Fibroblast of the aortic adventitia (primary cell): Measurements from ENCODE around the gene CAV1. TPM values are rescaled to one million over a fixed set of nuclear protein-coding genes. Genes with fewer than 3 reads are reported as not detected.
A peak's percentile ranks its signal among the peaks of the same experiment; 100 is the strongest.

Experiments used
- DNase-seq: peaks from one replicate; pipeline ENCODE4 v3.0.0-alpha.2; 2010; ENCODE audit warnings: low read depth
- H3K4me3 ChIP-seq: 2 replicates; pipeline ENCODE4 v1.5.1; 2011; ENCODE audit warnings: low read depth, mild to moderate bottlenecking, control low read depth, low read length, moderate library complexity
- total RNA-seq: library from RNA; depleted of rRNA; stranded (reverse); fragments of >200 nt; gene quantifications from 2 replicates; pipeline ENCODE4 v1.2.3, GENCODE V29; 2012; ENCODE audit warnings: low replicate concordance
- TF ChIP-seq, protein P1 (sequence below): IDR thresholded peaks from 2 replicates; pipeline ENCODE4 v1.5.1; 2011; ENCODE audit warnings: mild to moderate bottlenecking, low read length, control low read depth, inconsistent platforms; ENCODE audit not compliant: insufficient read depth

Gene CAV1
- total RNA-seq, 1 donor, result 598 TPM

- peak; percentile 46 for DNase-seq
- TF ChIP-seq, protein P1, sequence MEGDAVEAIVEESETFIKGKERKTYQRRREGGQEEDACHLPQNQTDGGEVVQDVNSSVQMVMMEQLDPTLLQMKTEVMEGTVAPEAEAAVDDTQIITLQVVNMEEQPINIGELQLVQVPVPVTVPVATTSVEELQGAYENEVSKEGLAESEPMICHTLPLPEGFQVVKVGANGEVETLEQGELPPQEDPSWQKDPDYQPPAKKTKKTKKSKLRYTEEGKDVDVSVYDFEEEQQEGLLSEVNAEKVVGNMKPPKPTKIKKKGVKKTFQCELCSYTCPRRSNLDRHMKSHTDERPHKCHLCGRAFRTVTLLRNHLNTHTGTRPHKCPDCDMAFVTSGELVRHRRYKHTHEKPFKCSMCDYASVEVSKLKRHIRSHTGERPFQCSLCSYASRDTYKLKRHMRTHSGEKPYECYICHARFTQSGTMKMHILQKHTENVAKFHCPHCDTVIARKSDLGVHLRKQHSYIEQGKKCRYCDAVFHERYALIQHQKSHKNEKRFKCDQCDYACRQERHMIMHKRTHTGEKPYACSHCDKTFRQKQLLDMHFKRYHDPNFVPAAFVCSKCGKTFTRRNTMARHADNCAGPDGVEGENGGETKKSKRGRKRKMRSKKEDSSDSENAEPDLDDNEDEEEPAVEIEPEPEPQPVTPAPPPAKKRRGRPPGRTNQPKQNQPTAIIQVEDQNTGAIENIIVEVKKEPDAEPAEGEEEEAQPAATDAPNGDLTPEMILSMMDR, result no peak
- no peak overlapping the region for H3K4me3 ChIP-seq
These were observed 35.5 kb downstream of the CAV1 start for GRCh38 chr7:116560021-116560970.

GRCh38 chr7:116561697-116562483, 37.1 kb downstream of the CAV1 start:
- TF ChIP-seq, protein P1, result no peak
- DNase-seq, result peak; percentile 83
- H3K4me3 ChIP-seq, result no peak overlapping the region

- DNase-seq, result no peak
- TF ChIP-seq, protein P1, result no peak
- no peak overlapping the region for H3K4me3 ChIP-seq
These were observed 37.8 kb downstream of the CAV1 start for GRCh38 chr7:116562529-116563121.

- no peak for DNase-seq
- TF ChIP-seq, protein P1, result no peak
- no peak overlapping the region for H3K4me3 ChIP-seq
These were observed 41.1 kb downstream of the CAV1 start for GRCh38 chr7:116565981-116566380.

DNA sequence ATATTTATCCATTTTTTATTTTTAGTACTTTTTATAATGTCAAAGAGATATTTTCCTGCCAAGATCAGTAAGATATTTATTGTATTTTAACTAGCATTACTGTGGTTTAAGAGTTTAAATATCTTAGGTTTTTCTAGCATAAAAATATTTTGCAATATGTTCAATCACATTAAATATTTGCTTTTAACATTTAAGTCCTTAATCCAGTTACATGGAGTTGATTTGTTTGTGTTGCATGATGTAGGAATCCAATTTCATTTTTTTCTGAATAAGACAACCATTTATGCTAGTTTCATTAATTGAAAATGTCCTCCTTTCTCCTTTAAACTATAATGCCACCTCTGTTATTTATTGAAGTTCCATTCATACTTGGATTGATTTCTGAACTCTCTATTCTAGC, 41.8 kb downstream of the CAV1 start:
- no peak for DNase-seq
- no peak overlapping the region for H3K4me3 ChIP-seq
- TF ChIP-seq, protein P1, result no peak

DNA sequence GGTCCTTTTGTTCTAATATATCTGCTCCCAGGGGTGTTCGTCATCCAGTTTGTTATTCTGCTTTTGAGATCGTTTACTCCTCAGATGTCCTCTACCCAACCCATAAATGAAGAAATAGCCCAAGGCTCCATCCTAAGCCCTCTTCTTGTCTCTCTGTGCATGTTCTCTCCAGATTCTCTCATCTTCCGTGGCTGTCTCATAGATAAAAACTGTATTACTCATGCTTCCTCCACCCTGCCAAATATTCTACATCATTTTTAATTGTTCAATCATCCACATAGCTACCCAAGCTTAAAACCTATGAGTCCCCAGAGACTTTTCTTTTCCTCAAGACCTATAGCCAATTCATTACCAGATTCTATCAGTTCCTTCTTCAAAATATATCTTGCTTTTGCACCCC, 44.9 kb downstream of the CAV1 start:
- TF ChIP-seq, protein P1, result no peak
- DNase-seq, result peak; percentile 79
- no peak overlapping the region for H3K4me3 ChIP-seq
